AG10803 (cell line): ENCODE data around the gene CEACAM19.
"Not testable (repeated sequence)": the region's sequence is repeated elsewhere in the genome, so short reads cannot be mapped to it uniquely, and the experiment has no call there.

Source experiments
- DNase-seq: peaks from one replicate; pipeline ENCODE4 v3.0.0; 2010; ENCODE audit warnings: low read depth
- H3K4me3 ChIP-seq: 2 replicates; pipeline ENCODE4 v1.5.1; 2011; ENCODE audit warnings: mild to moderate bottlenecking, low read length, control low read depth
- TF ChIP-seq, protein P1 (sequence below): conservative IDR thresholded peaks from 2 replicates; pipeline ENCODE4 v1.5.1; 2011; ENCODE audit warnings: mild to moderate bottlenecking, low read length, control low read depth, inconsistent platforms

The CEACAM19 gene

DNA sequence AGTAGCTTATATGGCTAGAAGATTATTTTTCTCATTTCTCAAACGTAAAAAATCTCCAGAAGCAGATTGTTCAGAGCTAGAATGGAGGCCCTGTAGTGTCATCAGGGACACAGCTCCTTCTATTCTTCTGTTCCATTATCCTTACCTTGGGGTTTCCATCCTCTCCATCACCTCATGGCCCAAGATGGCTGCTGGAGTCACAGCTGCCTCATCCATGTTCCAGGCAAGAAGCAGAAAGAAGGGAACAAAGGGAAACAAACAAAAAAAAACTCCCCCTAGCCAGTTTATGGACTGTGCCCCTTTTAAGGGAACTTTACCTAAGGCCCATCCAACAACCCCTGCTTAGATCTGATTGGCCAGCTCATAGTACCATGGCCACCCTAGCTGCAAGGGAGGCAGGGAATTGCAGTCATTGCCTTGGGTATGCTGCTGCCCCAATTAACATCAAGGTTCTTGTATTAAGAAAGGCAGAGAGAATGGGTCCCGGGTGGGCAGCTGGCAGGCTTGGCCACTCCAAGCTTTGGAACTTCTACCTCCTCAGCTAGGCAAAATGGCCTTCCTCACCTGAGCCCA, 43.4 kb downstream of the CEACAM19 start:
- TF ChIP-seq, protein P1, sequence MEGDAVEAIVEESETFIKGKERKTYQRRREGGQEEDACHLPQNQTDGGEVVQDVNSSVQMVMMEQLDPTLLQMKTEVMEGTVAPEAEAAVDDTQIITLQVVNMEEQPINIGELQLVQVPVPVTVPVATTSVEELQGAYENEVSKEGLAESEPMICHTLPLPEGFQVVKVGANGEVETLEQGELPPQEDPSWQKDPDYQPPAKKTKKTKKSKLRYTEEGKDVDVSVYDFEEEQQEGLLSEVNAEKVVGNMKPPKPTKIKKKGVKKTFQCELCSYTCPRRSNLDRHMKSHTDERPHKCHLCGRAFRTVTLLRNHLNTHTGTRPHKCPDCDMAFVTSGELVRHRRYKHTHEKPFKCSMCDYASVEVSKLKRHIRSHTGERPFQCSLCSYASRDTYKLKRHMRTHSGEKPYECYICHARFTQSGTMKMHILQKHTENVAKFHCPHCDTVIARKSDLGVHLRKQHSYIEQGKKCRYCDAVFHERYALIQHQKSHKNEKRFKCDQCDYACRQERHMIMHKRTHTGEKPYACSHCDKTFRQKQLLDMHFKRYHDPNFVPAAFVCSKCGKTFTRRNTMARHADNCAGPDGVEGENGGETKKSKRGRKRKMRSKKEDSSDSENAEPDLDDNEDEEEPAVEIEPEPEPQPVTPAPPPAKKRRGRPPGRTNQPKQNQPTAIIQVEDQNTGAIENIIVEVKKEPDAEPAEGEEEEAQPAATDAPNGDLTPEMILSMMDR, result no peak
- DNase-seq, result no peak
- no peak overlapping the region for H3K4me3 ChIP-seq

DNA sequence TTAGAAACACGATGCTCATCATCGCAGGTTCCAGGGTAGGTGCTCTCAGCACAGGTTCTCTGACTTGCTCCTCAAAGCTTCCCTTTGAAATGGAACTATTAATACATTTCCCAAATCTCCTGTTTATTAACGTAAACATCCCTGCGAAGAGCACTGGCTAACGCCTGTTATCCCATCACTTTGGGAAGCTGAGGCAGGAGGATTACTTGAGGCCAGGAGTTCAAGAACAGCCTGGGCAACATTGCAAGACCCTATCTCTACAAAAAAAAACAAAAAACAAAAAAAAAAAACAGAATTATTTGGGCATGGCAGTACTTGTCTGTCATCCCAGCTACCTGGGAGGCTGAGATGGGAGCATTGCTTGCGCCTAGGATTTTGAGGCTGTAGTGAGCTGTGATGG, 46.3 kb downstream of the CEACAM19 start:
- TF ChIP-seq, protein P1, result no peak
- DNase-seq, result no peak
- H3K4me3 ChIP-seq, result no peak overlapping the region

DNA sequence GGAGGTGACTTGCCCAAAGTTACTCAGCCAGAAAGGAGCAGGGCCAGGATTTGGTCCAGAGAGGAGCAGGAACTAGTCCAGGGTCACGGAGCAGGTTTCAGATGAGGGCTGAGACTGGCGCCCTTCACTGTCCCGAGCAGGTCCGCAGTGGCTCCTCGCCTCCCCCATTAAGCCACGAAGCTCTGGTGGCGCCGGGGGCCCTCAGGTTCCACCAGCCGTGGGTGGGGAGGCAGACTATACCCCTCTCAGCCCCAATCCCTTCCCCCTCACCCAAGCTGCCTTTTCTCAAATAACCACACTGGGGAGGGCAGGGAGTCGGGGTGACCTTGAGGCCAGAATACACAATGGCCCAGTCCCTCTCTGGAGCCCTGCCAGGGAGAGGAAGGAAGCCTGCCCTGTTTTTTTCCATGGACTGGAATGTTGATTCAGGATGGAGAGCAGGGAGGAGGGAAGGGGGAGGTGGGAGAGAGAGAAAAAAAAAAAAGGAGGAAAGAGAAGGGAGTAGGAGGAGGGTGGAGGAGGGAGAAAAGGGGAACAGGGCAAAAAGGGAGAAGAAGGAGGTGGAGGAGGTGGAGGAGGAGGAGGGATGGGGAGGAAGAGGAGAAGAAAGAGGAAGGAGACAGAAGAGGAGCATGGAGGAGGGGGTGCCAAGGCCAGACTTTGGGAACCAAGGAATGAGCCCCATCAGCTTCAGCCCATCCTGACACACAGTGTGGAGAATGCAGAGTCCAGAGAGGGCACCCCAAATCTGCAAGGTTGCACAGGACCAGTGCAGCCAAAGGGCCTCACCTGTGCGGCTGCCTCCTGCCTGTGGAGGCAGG, 47.4 kb downstream of the CEACAM19 start:
- TF ChIP-seq, protein P1, result no peak
- DNase-seq, result peak; percentile 40
- no peak overlapping the region for H3K4me3 ChIP-seq

DNA sequence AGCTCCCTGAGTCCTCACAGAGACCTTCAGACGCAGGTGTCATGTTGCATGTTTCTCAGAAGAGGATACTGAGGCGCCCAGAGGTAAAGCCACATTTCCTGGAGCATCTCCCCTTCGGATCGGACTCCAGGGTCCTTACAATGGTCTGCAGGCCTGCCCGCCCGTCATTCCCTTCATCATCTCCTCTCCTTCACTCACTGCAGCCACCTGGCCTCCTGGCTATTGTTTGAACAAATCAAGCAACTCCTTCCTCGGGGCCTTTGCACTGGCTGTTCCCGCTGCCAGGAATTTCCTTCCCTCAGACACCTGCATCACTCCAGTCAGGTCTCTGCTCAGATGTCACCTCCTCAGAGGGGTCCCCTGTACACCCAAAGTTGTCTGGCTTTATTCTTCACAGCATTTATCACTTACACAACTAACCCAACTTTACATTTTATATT, 48.0 kb downstream of the CEACAM19 start:
- TF ChIP-seq, protein P1, result no peak
- no peak overlapping the region for H3K4me3 ChIP-seq
- no peak for DNase-seq

DNA sequence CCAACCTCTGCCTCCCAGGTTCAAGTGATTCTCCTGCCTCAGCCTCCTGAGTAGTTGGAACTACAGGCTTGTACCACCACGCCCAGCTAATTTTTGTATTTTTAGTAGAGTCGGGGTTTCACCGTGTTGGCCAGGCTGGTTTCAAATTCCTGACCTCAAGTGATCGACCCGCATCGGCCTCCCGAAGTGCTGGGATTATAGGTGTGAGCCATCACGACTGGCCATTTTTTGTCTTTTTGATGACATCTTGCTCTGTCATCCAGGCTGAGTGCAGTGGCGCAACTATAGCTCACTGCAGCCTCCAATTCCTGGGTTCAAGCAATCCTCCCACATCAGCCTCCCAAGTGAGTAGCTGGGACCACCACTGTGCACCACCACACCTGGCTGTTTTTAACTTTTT, 49.1 kb downstream of the CEACAM19 start:
- DNase-seq, H3K4me3 ChIP-seq: not testable (repeated sequence)

DNA sequence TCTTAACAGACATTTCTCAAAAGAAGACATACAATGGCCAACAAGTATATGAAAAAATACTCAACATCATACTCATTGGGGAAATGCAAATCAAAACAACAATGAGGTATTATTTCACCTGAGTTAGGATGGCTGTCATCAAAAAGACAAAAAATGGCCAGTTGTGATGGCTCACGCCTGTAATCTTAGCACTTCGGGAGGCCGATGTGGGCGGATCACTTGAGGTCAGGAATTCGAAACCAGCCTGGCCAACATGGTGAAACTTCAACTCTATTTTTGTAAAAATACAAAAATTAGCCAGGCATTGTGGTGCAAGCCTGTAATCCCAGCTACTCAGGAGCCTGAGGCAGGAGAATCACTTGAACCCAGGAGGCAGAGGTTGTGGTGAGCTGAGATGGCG, 49.7 kb downstream of the CEACAM19 start:
- H3K4me3 ChIP-seq, result no peak overlapping the region
- DNase-seq, result no peak
- TF ChIP-seq, protein P1, result no peak

DNA sequence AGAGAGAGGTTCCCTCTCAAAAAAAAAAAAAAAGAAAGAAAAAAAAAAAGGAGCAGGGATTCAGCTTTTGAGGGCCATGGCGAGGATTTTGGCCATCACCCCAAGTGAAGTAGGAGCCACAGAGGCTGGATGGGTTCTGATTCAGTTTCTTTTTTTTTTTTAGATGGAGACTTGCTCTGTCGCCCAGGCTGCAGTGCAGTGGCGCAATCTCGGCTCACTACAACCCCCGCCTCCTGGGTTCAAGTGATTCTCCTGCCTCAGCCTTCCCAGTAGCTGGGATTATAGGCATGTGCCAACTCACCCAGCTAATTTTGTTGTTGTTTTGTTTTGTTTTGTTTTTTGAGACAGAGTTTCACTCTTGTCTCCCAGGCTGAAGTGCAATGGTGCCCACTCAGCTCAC, 50.1 kb downstream of the CEACAM19 start:
- not testable (repeated sequence) for H3K4me3 ChIP-seq, DNase-seq
